GM12878 (cell line): ENCODE measurements around the gene PHF3. TPM values are rescaled to one million over a fixed set of nuclear protein-coding genes. Genes with fewer than 3 reads are reported as not detected.

Experiments
- ATAC-seq: fragments of 200-7000 bp; cut with Tn5 transposase; 3 replicates; pipeline ENCODE4 v1.9.1; 2020; ENCODE audit warnings: mild to moderate bottlenecking, moderate library complexity
- BruUV-seq: library from RNA; stranded (reverse); fragments of 400-500 nt; replicated peaks from 2 replicates; lab custom pipeline; 2021; lab: Mats Ljungman, UMichigan
- CTCF ChIA-PET: fragments of 300-600 bp; sonication (Branson Sonifier 250); formaldehyde crosslinking; extraction: SDS; loops from one replicate; lab custom pipeline; 2021; ENCODE audit warnings: inconsistent platforms; lab: Yijun Ruan, JAX
- POLR2A ChIA-PET: fragments of 350-600 bp; formaldehyde crosslinking; extraction: SDS; loops from one replicate; lab custom pipeline; 2021; ENCODE audit warnings: inconsistent platforms; lab: Charles Lee
- RAD21 ChIA-PET: fragments of 300-600 bp; sonication (Branson Sonifier 250); formaldehyde crosslinking; loops from one replicate; lab custom pipeline; 2023; ENCODE audit warnings: antibody characterized with exemption; ENCODE audit not compliant: unreplicated experiment; lab: Charles Lee
- SMC1A ChIA-PET: fragments of 300-600 bp; sonication (Branson Sonifier 250); formaldehyde crosslinking; loops from one replicate; lab custom pipeline; 2023; ENCODE audit not compliant: unreplicated experiment, uncharacterized antibody; lab: Charles Lee
- DNase-seq: peaks from one replicate; pipeline ENCODE4 v3.0.0-alpha.2; 2011; ENCODE audit warnings: low read depth, low spot score
- FAIRE-seq: peaks from 3 replicates; lab custom pipeline; 2011; peaks lifted over from hg19 to GRCh38; lab: Jason Lieb, UNC
- H2AFZ ChIP-seq: 2 replicates; pipeline ENCODE4 v1.6.0; 2011; ENCODE audit warnings: low read depth, low read length, control low read depth; ENCODE audit not compliant: control insufficient read depth
- H3K27ac ChIP-seq: 2 replicates; pipeline ENCODE4 v1.5.1; 2011; ENCODE audit warnings: control low read depth; ENCODE audit not compliant: control insufficient read depth, insufficient read depth
- H3K27me3 ChIP-seq, 2 experiments: replicated peaks in 1 of 2; 2 replicates each; pipeline versions ENCODE4 v1.6.0 to v1.6.1; 2011; ENCODE audit warnings: low read length in 1 of 2; ENCODE audit not compliant: control insufficient read depth in 2 of 2, insufficient read depth in 2 of 2
- H3K36me3 ChIP-seq, 2 experiments: 2 replicates each; pipeline ENCODE4 v1.5.1; 2011; ENCODE audit warnings: low read length in 1 of 2; ENCODE audit not compliant: control insufficient read depth in 2 of 2, insufficient read depth in 2 of 2
- H3K4me1 ChIP-seq: 2 replicates; pipeline ENCODE4 v1.6.1; 2011; ENCODE audit warnings: mild to moderate bottlenecking, low read length, moderate library complexity, mixed read lengths; ENCODE audit not compliant: control insufficient read depth, insufficient read depth
- H3K4me2 ChIP-seq: 2 replicates; pipeline ENCODE4 v1.6.0; 2011; ENCODE audit warnings: control low read depth; ENCODE audit not compliant: control insufficient read depth, insufficient read depth
- H3K4me3 ChIP-seq: fragments of 200-600 bp; sonication (generic); 2 replicates; pipeline ENCODE4 v1.5.1; 2016
- H3K79me2 ChIP-seq: 2 replicates; pipeline ENCODE4 v1.6.0; 2011; ENCODE audit warnings: low read length; ENCODE audit not compliant: control insufficient read depth, insufficient read depth
- H3K9ac ChIP-seq: 2 replicates; pipeline ENCODE4 v1.8.0; 2011; ENCODE audit warnings: low read length, control low read depth, mixed read lengths; ENCODE audit not compliant: control insufficient read depth, insufficient read depth
- H3K9me3 ChIP-seq: replicated peaks from 3 replicates; pipeline ENCODE4 v1.5.1; 2011; ENCODE audit warnings: mild to moderate bottlenecking, low read length; ENCODE audit not compliant: control insufficient read depth, insufficient read depth
- H4K20me1 ChIP-seq: 2 replicates; pipeline ENCODE4 v1.6.0; 2011; ENCODE audit not compliant: control insufficient read depth, insufficient read depth
- BHLHE40 ChIP-seq, 2 experiments: fragments of 450-650 bp in 1 of 2; IDR thresholded peaks; 2 replicates each; pipeline ENCODE4 v1.6.1; 2011 to 2017; ENCODE audit warnings: low read depth in 2 of 2, borderline replicate concordance in 1 of 2, improper control_type of control experiment in 1 of 2, low read length in 1 of 2, mild to moderate bottlenecking in 1 of 2
- BMI1 ChIP-seq: fragments of 450-650 bp; IDR thresholded peaks from 2 replicates; pipeline ENCODE4 v1.6.1; 2016; ENCODE audit warnings: mild to moderate bottlenecking, moderate library complexity, borderline replicate concordance
- BRCA1 ChIP-seq: IDR thresholded peaks from 2 replicates; pipeline ENCODE4 v1.6.1; 2011; ENCODE audit warnings: low read depth, low read length, improper control_type of control experiment
- EGR1 ChIP-seq, 2 experiments: IDR thresholded peaks; 1 replicate in 1 of 2; 2 replicates in 1 of 2; pipeline ENCODE4 v1.6.1; 2011 to 2012; ENCODE audit warnings: low read depth in 2 of 2, low read length in 2 of 2, borderline replicate concordance in 1 of 2, mild to moderate bottlenecking in 1 of 2, moderate library complexity in 1 of 2
- NBN ChIP-seq: fragments of 450-650 bp; IDR thresholded peaks from 2 replicates; pipeline ENCODE4 v1.6.1; 2016
- NFIC ChIP-seq: IDR thresholded peaks from 2 replicates; pipeline ENCODE4 v1.6.1; 2012; ENCODE audit warnings: low read depth, mild to moderate bottlenecking, inconsistent platforms, low read length, moderate library complexity
- NFYB ChIP-seq: IDR thresholded peaks from 2 replicates; pipeline ENCODE4 v1.6.1; 2011; ENCODE audit warnings: low read depth, mild to moderate bottlenecking, low read length, improper control_type of control experiment, moderate library complexity; ENCODE audit not compliant: insufficient read depth
- RBBP5 ChIP-seq: fragments of 200-600 bp; sonication (generic); conservative IDR thresholded peaks from 2 replicates; pipeline ENCODE4 v1.6.1; 2016
- ZNF24 ChIP-seq: fragments of 450-650 bp; IDR thresholded peaks from 2 replicates; pipeline ENCODE4 v1.6.1; 2017; ENCODE audit warnings: antibody characterized with exemption, mild to moderate bottlenecking
- WGBS: methylation state at CpG from one replicate; pipeline ENCODE4 v1.1.6; 2016; ENCODE audit warnings: low lambda C conversion rate; ENCODE audit not compliant: insufficient replicate concordance, insufficient coverage; ENCODE audit errors: missing lambda C conversion rate; 5-methylcytosine and 5-hydroxymethylcytosine counted together
- in situ Hi-C: fragments of 300-500 bp; cut with MboI; formaldehyde crosslinking; loops from 9 replicates; pipeline ENCODE4 v1.14.3; 2018; ENCODE audit warnings: mixed read lengths
- intact Hi-C: fragments of 100-400 bp; cut with micrococcal nuclease; formaldehyde crosslinking; loops from one replicate; pipeline ENCODE4 v1.14.2; 2022; ENCODE audit not compliant: unreplicated experiment
- polyA plus RNA-seq, 11 experiments: library from polyadenylated mRNA; depleted of rRNA in 4 of 11; unstranded in 6 of 11; stranded (reverse) in 5 of 11; fragments of >200 nt; fragmentation: Nextera tagmentation in 4 of 11; fragmentation: Illumina TruSeq in 1 of 11; extraction: Ambion mirVana in 4 of 11; extraction: Trizol in 1 of 11; gene quantifications; 1 replicate in 1 of 11; 2 replicates in 10 of 11; pipeline versions ENCODE4 v1.2.1 to v1.2.3, GENCODE V29; 2011 to 2016; ENCODE audit warnings: inconsistent platforms in 2 of 11, missing spikeins in 2 of 11, low read depth in 1 of 11
- total RNA-seq, 4 experiments: library from RNA; depleted of rRNA in 3 of 4; stranded (reverse); fragments of >200 nt in 3 of 4; fragmentation: Illumina TruSeq in 1 of 4; extraction: Trizol in 1 of 4; gene quantifications; 2 replicates each; pipeline versions ENCODE4 v1.2.1 to v1.2.3, GENCODE V29; 2013 to 2021
- TF ChIP-seq, protein P1 (sequence below): fragments of 450-650 bp; IDR thresholded peaks from 2 replicates; pipeline ENCODE4 v1.6.1; 2017; ENCODE audit warnings: mild to moderate bottlenecking, low read depth, inconsistent platforms; ENCODE audit not compliant: poor library complexity, severe bottlenecking
- TF ChIP-seq, protein P2 (sequence below): IDR thresholded peaks from 2 replicates; pipeline ENCODE4 v1.6.1; 2011; ENCODE audit warnings: borderline replicate concordance, low read depth, mild to moderate bottlenecking, moderate library complexity, low read length; ENCODE audit not compliant: insufficient read depth, poor library complexity, severe bottlenecking
- TF ChIP-seq, protein P3 (sequence below): fragments of 450-650 bp; formaldehyde crosslinking; IDR thresholded peaks from 2 replicates; pipeline ENCODE4 v1.4.0; 2020; ENCODE audit warnings: mild to moderate bottlenecking, moderate library complexity
- TF ChIP-seq, protein P4 (sequence below): fragments of 450-650 bp; IDR thresholded peaks from 2 replicates; pipeline ENCODE4 v1.6.1; 2016; ENCODE audit warnings: mild to moderate bottlenecking
- TF ChIP-seq, protein P5 (sequence below): IDR thresholded peaks from 2 replicates; pipeline ENCODE4 v1.6.1; 2012; ENCODE audit warnings: low read depth, low read length, improper control_type of control experiment

The PHF3 gene
- total and polyA plus RNA-seq, 10 of the 15 experiments (the other 5 are each of a cell fraction or from before 2014, with no cell fraction given), result 8.3 to 61.5 (median 26.6) TPM

DNA sequence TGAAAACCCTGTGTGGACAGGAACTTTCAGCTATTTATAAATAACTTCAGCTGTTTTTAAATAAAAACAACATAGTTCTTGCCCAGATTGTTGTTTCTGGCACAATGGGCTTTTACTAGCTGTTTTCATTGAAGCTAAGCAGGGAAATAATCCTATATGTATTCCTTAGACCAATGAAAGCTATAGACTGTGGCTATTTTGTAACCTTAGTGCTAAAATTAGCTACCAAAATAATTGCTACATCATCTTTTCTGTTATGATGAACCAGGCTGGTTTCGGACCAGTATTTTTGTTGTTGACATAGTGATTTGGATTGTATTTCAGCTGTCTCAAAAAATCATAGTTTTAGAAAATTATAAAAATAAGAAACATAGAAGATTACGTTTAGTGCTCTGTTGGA, 13.7 kb downstream of the PHF3 start:
- no peaks in the 10 kb centered on the region; the same call in 1 of the 2 replicates for H4K20me1 ChIP-seq
- H3K79me2 ChIP-seq, result peaks cover 93% of the 10 kb centered on the region
- ChIA-PET SMC1A (interaction anchor here (0.9 to 2.4 kb wide), 10 partner anchors 9 to 83 kb away, joined by 3 to 7 read pairs (median 4); no protein-coding TSS in a partner anchor), RAD21 (interaction anchor here (0.9 to 1.4 kb wide), 6 partner anchors 11 to 296 kb away, joined by 3 to 5 read pairs (median 3); partner anchors contain the start of gene PHF3), CTCF (interaction anchor here (0.8 to 1.8 kb wide), 5 partner anchors 14 to 296 kb away, joined by 3 to 5 read pairs (median 4); no protein-coding TSS in a partner anchor), POLR2A (no interaction called here)
- no TSS peak for BruUV-seq
- no peak for FAIRE-seq
- no peak overlapping the region for H3K9ac ChIP-seq
- no peaks in the 10 kb centered on the region for H3K27me3 ChIP-seq
- intact Hi-C loops (no loop called here), in situ Hi-C loops (no loop called here)
- DNase-seq, result no peak
- peaks cover 0 to 8% of the 10 kb centered on the region in 2 experiments; a peak in 2 of 4 replicates for H3K36me3 ChIP-seq
- no peak overlapping the region for H3K27ac ChIP-seq
- no peak for ATAC-seq
- H3K9me3 ChIP-seq, result peaks cover 9% of the 10 kb centered on the region
- 98% methylated on average over 2 of the region's 2 CpGs for WGBS
- H3K4me1 ChIP-seq, result no peaks in the 10 kb centered on the region
- no peak overlapping the region for H2AFZ ChIP-seq
- no peak overlapping the region for H3K4me3 ChIP-seq
- H3K4me2 ChIP-seq, result no peak overlapping the region; the same call in 1 of the 2 replicates
- TF ChIP-seq, protein P1, sequence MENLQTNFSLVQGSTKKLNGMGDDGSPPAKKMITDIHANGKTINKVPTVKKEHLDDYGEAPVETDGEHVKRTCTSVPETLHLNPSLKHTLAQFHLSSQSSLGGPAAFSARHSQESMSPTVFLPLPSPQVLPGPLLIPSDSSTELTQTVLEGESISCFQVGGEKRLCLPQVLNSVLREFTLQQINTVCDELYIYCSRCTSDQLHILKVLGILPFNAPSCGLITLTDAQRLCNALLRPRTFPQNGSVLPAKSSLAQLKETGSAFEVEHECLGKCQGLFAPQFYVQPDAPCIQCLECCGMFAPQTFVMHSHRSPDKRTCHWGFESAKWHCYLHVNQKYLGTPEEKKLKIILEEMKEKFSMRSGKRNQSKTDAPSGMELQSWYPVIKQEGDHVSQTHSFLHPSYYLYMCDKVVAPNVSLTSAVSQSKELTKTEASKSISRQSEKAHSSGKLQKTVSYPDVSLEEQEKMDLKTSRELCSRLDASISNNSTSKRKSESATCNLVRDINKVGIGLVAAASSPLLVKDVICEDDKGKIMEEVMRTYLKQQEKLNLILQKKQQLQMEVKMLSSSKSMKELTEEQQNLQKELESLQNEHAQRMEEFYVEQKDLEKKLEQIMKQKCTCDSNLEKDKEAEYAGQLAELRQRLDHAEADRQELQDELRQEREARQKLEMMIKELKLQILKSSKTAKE, result no peak
- TF ChIP-seq EGR1 (IDR thresholded peaks at IDR 0.05; ENCODE audit: borderline replicate concordance in 1 of 2, low read depth in 2 of 2, low read length in 2 of 2) (no peak), BRCA1 (no peak), RBBP5 (no peak), NFYB (no peak), BMI1 (no peak), NBN (no peak), BHLHE40 (IDR thresholded peaks at IDR 0.05; ENCODE audit: borderline replicate concordance in 1 of 2, low read depth in 2 of 2, low read length in 1 of 2) (no peak), NFIC (no peak), ZNF24 (no peak)
- TF ChIP-seq, protein P2, sequence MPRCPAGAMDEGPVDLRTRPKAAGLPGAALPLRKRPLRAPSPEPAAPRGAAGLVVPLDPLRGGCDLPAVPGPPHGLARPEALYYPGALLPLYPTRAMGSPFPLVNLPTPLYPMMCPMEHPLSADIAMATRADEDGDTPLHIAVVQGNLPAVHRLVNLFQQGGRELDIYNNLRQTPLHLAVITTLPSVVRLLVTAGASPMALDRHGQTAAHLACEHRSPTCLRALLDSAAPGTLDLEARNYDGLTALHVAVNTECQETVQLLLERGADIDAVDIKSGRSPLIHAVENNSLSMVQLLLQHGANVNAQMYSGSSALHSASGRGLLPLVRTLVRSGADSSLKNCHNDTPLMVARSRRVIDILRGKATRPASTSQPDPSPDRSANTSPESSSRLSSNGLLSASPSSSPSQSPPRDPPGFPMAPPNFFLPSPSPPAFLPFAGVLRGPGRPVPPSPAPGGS, result no peak
- TF ChIP-seq, protein P3, sequence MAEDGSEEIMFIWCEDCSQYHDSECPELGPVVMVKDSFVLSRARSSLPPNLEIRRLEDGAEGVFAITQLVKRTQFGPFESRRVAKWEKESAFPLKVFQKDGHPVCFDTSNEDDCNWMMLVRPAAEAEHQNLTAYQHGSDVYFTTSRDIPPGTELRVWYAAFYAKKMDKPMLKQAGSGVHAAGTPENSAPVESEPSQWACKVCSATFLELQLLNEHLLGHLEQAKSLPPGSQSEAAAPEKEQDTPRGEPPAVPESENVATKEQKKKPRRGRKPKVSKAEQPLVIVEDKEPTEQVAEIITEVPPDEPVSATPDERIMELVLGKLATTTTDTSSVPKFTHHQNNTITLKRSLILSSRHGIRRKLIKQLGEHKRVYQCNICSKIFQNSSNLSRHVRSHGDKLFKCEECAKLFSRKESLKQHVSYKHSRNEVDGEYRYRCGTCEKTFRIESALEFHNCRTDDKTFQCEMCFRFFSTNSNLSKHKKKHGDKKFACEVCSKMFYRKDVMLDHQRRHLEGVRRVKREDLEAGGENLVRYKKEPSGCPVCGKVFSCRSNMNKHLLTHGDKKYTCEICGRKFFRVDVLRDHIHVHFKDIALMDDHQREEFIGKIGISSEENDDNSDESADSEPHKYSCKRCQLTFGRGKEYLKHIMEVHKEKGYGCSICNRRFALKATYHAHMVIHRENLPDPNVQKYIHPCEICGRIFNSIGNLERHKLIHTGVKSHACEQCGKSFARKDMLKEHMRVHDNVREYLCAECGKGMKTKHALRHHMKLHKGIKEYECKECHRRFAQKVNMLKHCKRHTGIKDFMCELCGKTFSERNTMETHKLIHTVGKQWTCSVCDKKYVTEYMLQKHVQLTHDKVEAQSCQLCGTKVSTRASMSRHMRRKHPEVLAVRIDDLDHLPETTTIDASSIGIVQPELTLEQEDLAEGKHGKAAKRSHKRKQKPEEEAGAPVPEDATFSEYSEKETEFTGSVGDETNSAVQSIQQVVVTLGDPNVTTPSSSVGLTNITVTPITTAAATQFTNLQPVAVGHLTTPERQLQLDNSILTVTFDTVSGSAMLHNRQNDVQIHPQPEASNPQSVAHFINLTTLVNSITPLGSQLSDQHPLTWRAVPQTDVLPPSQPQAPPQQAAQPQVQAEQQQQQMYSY, result no peak
- TF ChIP-seq, protein P4, sequence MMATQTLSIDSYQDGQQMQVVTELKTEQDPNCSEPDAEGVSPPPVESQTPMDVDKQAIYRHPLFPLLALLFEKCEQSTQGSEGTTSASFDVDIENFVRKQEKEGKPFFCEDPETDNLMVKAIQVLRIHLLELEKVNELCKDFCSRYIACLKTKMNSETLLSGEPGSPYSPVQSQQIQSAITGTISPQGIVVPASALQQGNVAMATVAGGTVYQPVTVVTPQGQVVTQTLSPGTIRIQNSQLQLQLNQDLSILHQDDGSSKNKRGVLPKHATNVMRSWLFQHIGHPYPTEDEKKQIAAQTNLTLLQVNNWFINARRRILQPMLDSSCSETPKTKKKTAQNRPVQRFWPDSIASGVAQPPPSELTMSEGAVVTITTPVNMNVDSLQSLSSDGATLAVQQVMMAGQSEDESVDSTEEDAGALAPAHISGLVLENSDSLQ, result no peak
- TF ChIP-seq, protein P5, sequence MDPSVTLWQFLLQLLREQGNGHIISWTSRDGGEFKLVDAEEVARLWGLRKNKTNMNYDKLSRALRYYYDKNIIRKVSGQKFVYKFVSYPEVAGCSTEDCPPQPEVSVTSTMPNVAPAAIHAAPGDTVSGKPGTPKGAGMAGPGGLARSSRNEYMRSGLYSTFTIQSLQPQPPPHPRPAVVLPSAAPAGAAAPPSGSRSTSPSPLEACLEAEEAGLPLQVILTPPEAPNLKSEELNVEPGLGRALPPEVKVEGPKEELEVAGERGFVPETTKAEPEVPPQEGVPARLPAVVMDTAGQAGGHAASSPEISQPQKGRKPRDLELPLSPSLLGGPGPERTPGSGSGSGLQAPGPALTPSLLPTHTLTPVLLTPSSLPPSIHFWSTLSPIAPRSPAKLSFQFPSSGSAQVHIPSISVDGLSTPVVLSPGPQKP, result no peak
